Caco-2 (cell line): ENCODE measurements around the gene GNAQ. TPM values are rescaled to one million over a fixed set of nuclear protein-coding genes. Genes with fewer than 3 reads are reported as not detected.

Source experiments
- BruUV-seq: library from RNA; stranded (reverse); fragments of 400-500 nt; replicated peaks from 2 replicates; lab custom pipeline; 2021; lab: Mats Ljungman, UMichigan
- CTCF ChIA-PET: fragments of 300-600 bp; sonication (Branson Sonifier 250); formaldehyde crosslinking; loops from one replicate; lab custom pipeline; 2022; ENCODE audit warnings: antibody characterized with exemption; lab: Charles Lee
- POLR2A ChIA-PET: fragments of 300-600 bp; sonication (Branson Sonifier 250); formaldehyde crosslinking; loops from one replicate; lab custom pipeline; 2022; ENCODE audit warnings: antibody characterized with exemption; lab: Charles Lee
- DNase-seq, 2 experiments: peaks; one replicate each; pipeline versions ENCODE4 v3.0.0 to v3.0.0-alpha.2; 2020 to 2022
- H3K27me3 ChIP-seq: replicated peaks from 2 replicates; pipeline ENCODE4 v1.6.0; 2011; ENCODE audit warnings: low read length; ENCODE audit not compliant: control insufficient read depth, insufficient read depth
- H3K36me3 ChIP-seq: 2 replicates; pipeline ENCODE4 v1.5.1; 2011; ENCODE audit warnings: low read length; ENCODE audit not compliant: control insufficient read depth, insufficient read depth
- H3K4me1 ChIP-seq: fragments of 250-450 bp; sonication (Bioruptor Pico); 2 replicates; pipeline ENCODE4 v1.5.1; 2020; ENCODE audit warnings: mild to moderate bottlenecking
- H3K4me3 ChIP-seq: 2 replicates; pipeline ENCODE4 v1.5.1; 2011; ENCODE audit warnings: low read depth, mild to moderate bottlenecking, control low read depth, low read length
- H3K9me3 ChIP-seq: fragments of 250-450 bp; sonication (Bioruptor Pico); 2 replicates; pipeline ENCODE4 v1.5.1; 2020; ENCODE audit warnings: mild to moderate bottlenecking, moderate library complexity
- H3K27ac Mint-ChIP-seq: one replicate; pipeline ENCODE4 v1.8.0; 2022; ENCODE audit warnings: mixed read lengths; ENCODE audit not compliant: unreplicated experiment
- H3K27me3 Mint-ChIP-seq: one replicate; pipeline ENCODE4 v1.8.0; 2022; ENCODE audit warnings: mixed read lengths; ENCODE audit not compliant: insufficient read depth, unreplicated experiment
- H3K36me3 Mint-ChIP-seq: one replicate; pipeline ENCODE4 v1.8.0; 2022; ENCODE audit warnings: mild to moderate bottlenecking, mixed read lengths; ENCODE audit not compliant: insufficient read depth, unreplicated experiment
- H3K4me1 Mint-ChIP-seq: one replicate; pipeline ENCODE4 v1.8.0; 2022; ENCODE audit warnings: low read depth, mixed read lengths; ENCODE audit not compliant: unreplicated experiment
- H3K4me3 Mint-ChIP-seq: one replicate; pipeline ENCODE4 v1.8.0; 2022; ENCODE audit warnings: mild to moderate bottlenecking, moderate library complexity, mixed read lengths; ENCODE audit not compliant: unreplicated experiment
- H3K9me3 Mint-ChIP-seq: one replicate; pipeline ENCODE4 v1.8.0; 2022; ENCODE audit warnings: mixed read lengths; ENCODE audit not compliant: unreplicated experiment
- intact Hi-C: fragments of 100-400 bp; cut with micrococcal nuclease; formaldehyde crosslinking; loops from one replicate; pipeline ENCODE4 v1.10.0; 2022; ENCODE audit not compliant: unreplicated experiment
- total RNA-seq: library from RNA; stranded (reverse); gene quantifications from 2 replicates; pipeline ENCODE4 v1.2.3, GENCODE V29; 2022
- TF ChIP-seq, protein P1 (sequence below), 2 experiments: fragments of 200-600 bp in 1 of 2; IDR thresholded peaks; 1 replicate in 1 of 2; 2 replicates in 1 of 2; pipeline versions ENCODE4 v1.5.1 to v1.8.0; 2011 to 2022; ENCODE audit warnings: antibody characterized with exemption in 1 of 2, control low read depth in 1 of 2, inconsistent platforms in 1 of 2, low read depth in 1 of 2, low read length in 1 of 2, mild to moderate bottlenecking in 1 of 2, moderate library complexity in 1 of 2; ENCODE audit not compliant: insufficient read depth in 1 of 2, severe bottlenecking in 1 of 2, unreplicated experiment in 1 of 2

Gene GNAQ
- total RNA-seq, 1 experiment from 2014 or later, result 10.1 TPM

DNA sequence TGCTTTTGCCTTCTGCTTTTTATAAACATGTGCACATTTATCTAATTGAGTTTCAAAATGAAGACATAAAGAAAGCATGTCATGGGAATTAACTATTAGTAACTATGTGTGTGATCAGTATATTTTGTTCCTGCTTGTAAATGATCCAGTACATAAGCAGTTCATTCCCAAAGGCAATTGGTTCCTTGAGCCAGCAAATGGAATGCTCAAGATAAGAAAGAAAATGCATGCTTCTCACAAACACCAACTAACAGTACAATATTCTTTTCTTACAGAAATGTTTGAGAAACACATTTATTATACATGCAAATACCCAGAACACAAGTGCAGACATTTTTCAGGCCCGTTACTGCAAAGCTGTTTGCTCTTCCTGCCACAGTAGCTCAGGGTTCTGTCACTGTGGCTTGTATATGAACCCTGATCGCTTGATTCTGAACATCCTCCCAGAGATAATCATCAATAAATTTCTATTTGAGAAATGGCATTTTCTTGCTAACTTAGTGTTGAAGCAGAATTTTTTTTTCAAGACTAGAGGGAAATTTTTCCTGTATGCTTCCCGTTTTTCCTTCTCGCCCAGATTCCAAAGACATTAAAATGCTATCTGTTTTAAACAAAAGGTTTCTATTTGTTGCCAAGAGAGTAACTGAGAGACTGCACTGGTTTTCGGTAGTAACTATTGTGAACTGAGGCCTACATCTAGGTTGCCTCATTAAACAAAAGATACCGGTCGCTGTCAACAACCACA lies 1.9 kb downstream of the GNAQ start:
- no peaks in the 10 kb centered on the region for H3K9me3 ChIP-seq
- no peaks in the 10 kb centered on the region for H3K27me3 ChIP-seq
- H3K9me3 Mint-ChIP-seq, result no peaks in the 10 kb centered on the region
- peak overlapping the region; percentile 45 for H3K27ac Mint-ChIP-seq
- TF ChIP-seq, protein P1, sequence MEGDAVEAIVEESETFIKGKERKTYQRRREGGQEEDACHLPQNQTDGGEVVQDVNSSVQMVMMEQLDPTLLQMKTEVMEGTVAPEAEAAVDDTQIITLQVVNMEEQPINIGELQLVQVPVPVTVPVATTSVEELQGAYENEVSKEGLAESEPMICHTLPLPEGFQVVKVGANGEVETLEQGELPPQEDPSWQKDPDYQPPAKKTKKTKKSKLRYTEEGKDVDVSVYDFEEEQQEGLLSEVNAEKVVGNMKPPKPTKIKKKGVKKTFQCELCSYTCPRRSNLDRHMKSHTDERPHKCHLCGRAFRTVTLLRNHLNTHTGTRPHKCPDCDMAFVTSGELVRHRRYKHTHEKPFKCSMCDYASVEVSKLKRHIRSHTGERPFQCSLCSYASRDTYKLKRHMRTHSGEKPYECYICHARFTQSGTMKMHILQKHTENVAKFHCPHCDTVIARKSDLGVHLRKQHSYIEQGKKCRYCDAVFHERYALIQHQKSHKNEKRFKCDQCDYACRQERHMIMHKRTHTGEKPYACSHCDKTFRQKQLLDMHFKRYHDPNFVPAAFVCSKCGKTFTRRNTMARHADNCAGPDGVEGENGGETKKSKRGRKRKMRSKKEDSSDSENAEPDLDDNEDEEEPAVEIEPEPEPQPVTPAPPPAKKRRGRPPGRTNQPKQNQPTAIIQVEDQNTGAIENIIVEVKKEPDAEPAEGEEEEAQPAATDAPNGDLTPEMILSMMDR (IDR thresholded peaks at IDR 0.05; ENCODE audit: insufficient read depth in 1 of 2, low read depth in 1 of 2, low read length in 1 of 2, severe bottlenecking in 1 of 2, unreplicated experiment in 1 of 2), result no peak
- CTCF ChIA-PET, result no interaction called here
- TSS peak; percentile 22 for BruUV-seq
- H3K4me3 Mint-ChIP-seq, result peak overlapping the region; percentile 87
- H3K27me3 Mint-ChIP-seq, result no peaks in the 10 kb centered on the region
- POLR2A ChIA-PET, result no interaction called here
- no peaks in the 10 kb centered on the region for H3K36me3 Mint-ChIP-seq
- no peaks in the 10 kb centered on the region for H3K4me1 Mint-ChIP-seq
- intact Hi-C loops, result no loop called here
- H3K4me3 ChIP-seq, result peak overlapping the region; percentile 60
- no peak for DNase-seq
- no peaks in the 10 kb centered on the region for H3K36me3 ChIP-seq
- H3K4me1 ChIP-seq, result no peaks in the 10 kb centered on the region

DNA sequence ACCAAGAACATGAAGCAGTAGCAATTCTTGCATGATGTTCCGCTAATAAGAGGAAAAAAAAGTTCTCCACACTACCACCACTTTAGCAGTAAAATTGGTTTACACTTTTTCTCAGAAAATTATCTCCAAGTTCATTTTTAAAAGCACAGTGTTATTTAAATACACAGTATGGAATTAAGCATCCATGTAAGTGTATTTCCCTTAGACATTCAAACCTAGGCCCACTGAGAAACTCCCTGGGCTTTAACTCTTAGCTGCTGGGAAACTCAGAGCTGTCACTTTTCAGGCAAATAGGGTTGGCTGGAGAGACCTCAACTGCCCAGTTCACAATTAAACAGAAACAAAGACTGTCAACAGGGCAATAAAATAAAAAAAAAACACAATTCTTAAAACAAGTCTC lies 2.7 kb downstream of the GNAQ start:
- TF ChIP-seq, protein P1 (IDR thresholded peaks at IDR 0.05; ENCODE audit: insufficient read depth in 1 of 2, low read depth in 1 of 2, low read length in 1 of 2, severe bottlenecking in 1 of 2, unreplicated experiment in 1 of 2), result no peak
- POLR2A ChIA-PET, result no interaction called here
- Mint-ChIP-seq H3K27me3 (no peaks in the 10 kb centered on the region), H3K4me3 (no peak overlapping the region), H3K4me1 (no peaks in the 10 kb centered on the region), H3K9me3 (no peaks in the 10 kb centered on the region), H3K27ac (no peak overlapping the region), H3K36me3 (no peaks in the 10 kb centered on the region)
- no TSS peak for BruUV-seq
- DNase-seq, result no peak
- no peaks in the 10 kb centered on the region for H3K36me3 ChIP-seq
- no peaks in the 10 kb centered on the region for H3K9me3 ChIP-seq
- no peak overlapping the region for H3K4me3 ChIP-seq
- H3K4me1 ChIP-seq, result no peaks in the 10 kb centered on the region
- no peaks in the 10 kb centered on the region for H3K27me3 ChIP-seq
- CTCF ChIA-PET, result no interaction called here
- intact Hi-C loops, result no loop called here

DNA sequence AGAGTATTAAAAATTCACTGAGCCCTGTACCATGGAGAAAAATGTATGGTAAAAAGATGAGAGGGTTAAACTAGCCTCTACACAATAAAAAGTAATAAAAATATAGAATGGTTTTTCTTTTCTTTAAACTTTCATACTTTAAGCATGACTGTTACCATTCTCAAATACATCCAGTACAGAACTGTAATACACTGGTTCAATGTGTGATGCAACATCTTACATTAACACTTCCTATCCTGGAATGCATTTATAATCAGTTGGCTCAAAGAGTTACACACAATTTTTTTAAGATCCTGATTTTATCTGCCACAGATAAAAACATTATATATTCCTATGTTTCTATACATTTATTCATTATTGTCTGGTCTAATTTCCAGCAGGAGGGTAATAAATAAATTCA lies 4.7 kb downstream of the GNAQ start:
- Mint-ChIP-seq H3K4me3 (no peak overlapping the region), H3K27me3 (no peaks in the 10 kb centered on the region), H3K9me3 (no peaks in the 10 kb centered on the region), H3K27ac (no peak overlapping the region), H3K4me1 (no peaks in the 10 kb centered on the region), H3K36me3 (no peaks in the 10 kb centered on the region)
- H3K4me3 ChIP-seq, result no peak overlapping the region
- H3K27me3 ChIP-seq, result no peaks in the 10 kb centered on the region
- TF ChIP-seq, protein P1 (IDR thresholded peaks at IDR 0.05; ENCODE audit: insufficient read depth in 1 of 2, low read depth in 1 of 2, low read length in 1 of 2, severe bottlenecking in 1 of 2, unreplicated experiment in 1 of 2), result no peak
- intact Hi-C loops, result no loop called here
- no TSS peak for BruUV-seq
- H3K36me3 ChIP-seq, result no peaks in the 10 kb centered on the region
- DNase-seq, result no peak
- no peaks in the 10 kb centered on the region for H3K9me3 ChIP-seq
- POLR2A ChIA-PET, result no interaction called here
- CTCF ChIA-PET, result no interaction called here
- H3K4me1 ChIP-seq, result no peaks in the 10 kb centered on the region
